Vagina (tissue), 2 donors: ENCODE data around the gene PDX1.

Source experiments
- POLR2A ChIP-seq, 2 donors: fragments of 450-650 bp; IDR thresholded peaks; one replicate each; pipeline ENCODE4 v1.6.1; 2017; ENCODE audit warnings: antibody characterized with exemption in 2 of 2, mild to moderate bottlenecking in 2 of 2, moderate library complexity in 2 of 2
- POLR2AphosphoS5 ChIP-seq, 2 donors: sonication (generic); formaldehyde crosslinking; IDR thresholded peaks; one replicate each; pipeline ENCODE4 v1.9.0; 2017; ENCODE audit warnings: antibody characterized with exemption in 2 of 2, mild to moderate bottlenecking in 2 of 2, low read depth in 1 of 2; ENCODE audit not compliant: insufficient read depth in 1 of 2
- TF ChIP-seq, protein P1 (sequence below), 3 experiments: fragments of 450-650 bp in 2 of 3; fragments of 200-600 bp in 1 of 3; sonication (generic) in 1 of 3; IDR thresholded peaks; one replicate each; pipeline ENCODE4 v1.5.1; 2017 to 2019; ENCODE audit warnings: antibody characterized with exemption in 3 of 3, mild to moderate bottlenecking in 2 of 3, moderate library complexity in 2 of 3

DNA sequence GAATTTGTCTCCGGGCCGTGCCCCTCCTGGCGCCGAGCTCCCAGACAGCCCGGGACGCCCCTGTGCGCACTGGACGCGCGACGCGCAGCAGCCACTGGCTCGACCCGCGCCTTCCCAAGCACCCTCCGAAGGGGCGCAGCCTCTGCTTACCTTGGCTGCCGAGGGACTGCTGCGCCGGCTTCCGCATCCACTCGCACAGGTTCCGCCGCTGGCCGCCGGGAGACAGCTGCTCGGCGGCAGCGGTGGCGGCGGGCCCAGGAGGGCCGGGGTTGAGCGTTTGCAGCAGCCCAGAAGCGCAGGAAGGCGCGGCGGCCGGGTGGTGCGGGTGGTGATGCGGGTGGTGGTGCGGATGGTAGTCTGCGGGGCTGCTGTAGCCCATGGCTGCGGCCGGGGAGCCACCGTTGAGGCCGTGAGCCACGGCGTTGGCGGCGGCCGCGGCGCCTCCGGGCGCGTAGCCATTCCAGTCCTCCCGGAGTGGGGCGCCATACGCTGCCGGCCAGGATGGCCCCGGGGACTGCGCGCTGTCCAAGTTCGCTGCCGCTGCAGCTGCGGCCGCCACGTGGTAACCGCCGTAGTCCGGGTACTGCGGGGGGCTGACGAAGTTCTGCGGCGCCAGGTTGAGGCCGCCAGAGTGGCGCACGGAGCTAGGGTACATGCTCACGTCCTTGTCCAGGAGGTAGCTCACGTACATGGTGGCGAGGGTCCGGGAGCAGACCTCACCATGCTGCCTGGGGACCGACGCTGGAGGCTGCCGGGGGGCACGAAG, 48.7 kb downstream of the PDX1 start:
- TF ChIP-seq POLR2AphosphoS5 (IDR thresholded peaks at IDR 0.05; ENCODE audit: insufficient read depth in 1 of 2, low read depth in 1 of 2) (no peak), POLR2A (IDR thresholded peaks at IDR 0.05) (no peak)
- TF ChIP-seq, protein P1, sequence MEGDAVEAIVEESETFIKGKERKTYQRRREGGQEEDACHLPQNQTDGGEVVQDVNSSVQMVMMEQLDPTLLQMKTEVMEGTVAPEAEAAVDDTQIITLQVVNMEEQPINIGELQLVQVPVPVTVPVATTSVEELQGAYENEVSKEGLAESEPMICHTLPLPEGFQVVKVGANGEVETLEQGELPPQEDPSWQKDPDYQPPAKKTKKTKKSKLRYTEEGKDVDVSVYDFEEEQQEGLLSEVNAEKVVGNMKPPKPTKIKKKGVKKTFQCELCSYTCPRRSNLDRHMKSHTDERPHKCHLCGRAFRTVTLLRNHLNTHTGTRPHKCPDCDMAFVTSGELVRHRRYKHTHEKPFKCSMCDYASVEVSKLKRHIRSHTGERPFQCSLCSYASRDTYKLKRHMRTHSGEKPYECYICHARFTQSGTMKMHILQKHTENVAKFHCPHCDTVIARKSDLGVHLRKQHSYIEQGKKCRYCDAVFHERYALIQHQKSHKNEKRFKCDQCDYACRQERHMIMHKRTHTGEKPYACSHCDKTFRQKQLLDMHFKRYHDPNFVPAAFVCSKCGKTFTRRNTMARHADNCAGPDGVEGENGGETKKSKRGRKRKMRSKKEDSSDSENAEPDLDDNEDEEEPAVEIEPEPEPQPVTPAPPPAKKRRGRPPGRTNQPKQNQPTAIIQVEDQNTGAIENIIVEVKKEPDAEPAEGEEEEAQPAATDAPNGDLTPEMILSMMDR (IDR thresholded peaks at IDR 0.05): no peak
